ENCODE results near the gene DENND5B. TPM values are rescaled to one million over a fixed set of nuclear protein-coding genes. Genes with fewer than 3 reads are reported as not detected.

Gene DENND5B
- total RNA-seq, 1 experiment from 2014 or later: 34.9 TPM

DNA sequence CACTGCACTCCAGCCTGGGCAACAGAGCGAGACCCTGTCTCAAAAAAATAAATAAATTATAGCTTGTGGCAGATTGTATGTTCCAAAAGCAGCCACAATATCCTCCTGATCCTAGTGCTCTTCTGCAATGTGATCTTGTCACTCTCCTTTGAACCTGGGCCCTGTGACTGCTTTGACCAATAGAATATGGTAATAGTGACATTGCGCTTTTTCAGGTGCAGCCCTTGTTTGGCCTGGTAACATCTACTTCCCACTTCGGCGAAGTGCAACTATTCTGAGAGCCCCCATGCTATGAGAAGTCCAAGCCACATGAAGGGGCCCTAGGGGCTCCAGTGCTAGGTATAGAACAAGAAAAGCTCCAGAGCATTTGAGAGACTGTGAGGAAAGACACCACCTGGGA is 31.1 kb upstream of the DENND5B start:
- H3K27me3 Mint-ChIP-seq (ENCODE audit: insufficient read depth, unreplicated experiment): no peaks in the 10 kb centered on the region
- H3K4me3 Mint-ChIP-seq (ENCODE audit: unreplicated experiment): no peak overlapping the region
- Histone ChIP-seq H3K4me3 (ENCODE audit: low read depth, low read length) (no peak overlapping the region), H3K9me3 (0 out of 2 replicates have a peak, but pooled peaks cover 7% of the 10 kb centered on the region), H3K27me3 (replicated peaks; ENCODE audit: control insufficient read depth, insufficient read depth, low read length) (no peaks in the 10 kb centered on the region), H3K36me3 (ENCODE audit: control insufficient read depth, insufficient read depth, low read length) (no peaks in the 10 kb centered on the region), H3K4me1 (peaks cover 36% of the 10 kb centered on the region)
- ChIA-PET CTCF (no interaction called here), POLR2A (no interaction called here)
- peaks cover 17% of the 10 kb centered on the region for H3K36me3 Mint-ChIP-seq (ENCODE audit: insufficient read depth, unreplicated experiment)
- peak overlapping the region; percentile 95 for H3K27ac Mint-ChIP-seq (ENCODE audit: unreplicated experiment)
- H3K9me3 Mint-ChIP-seq (ENCODE audit: unreplicated experiment): no peaks in the 10 kb centered on the region
- TF ChIP-seq, protein P1, sequence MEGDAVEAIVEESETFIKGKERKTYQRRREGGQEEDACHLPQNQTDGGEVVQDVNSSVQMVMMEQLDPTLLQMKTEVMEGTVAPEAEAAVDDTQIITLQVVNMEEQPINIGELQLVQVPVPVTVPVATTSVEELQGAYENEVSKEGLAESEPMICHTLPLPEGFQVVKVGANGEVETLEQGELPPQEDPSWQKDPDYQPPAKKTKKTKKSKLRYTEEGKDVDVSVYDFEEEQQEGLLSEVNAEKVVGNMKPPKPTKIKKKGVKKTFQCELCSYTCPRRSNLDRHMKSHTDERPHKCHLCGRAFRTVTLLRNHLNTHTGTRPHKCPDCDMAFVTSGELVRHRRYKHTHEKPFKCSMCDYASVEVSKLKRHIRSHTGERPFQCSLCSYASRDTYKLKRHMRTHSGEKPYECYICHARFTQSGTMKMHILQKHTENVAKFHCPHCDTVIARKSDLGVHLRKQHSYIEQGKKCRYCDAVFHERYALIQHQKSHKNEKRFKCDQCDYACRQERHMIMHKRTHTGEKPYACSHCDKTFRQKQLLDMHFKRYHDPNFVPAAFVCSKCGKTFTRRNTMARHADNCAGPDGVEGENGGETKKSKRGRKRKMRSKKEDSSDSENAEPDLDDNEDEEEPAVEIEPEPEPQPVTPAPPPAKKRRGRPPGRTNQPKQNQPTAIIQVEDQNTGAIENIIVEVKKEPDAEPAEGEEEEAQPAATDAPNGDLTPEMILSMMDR (IDR thresholded peaks at IDR 0.05; ENCODE audit: insufficient read depth in 1 of 2, low read depth in 1 of 2, low read length in 1 of 2, severe bottlenecking in 1 of 2, unreplicated experiment in 1 of 2): no peak
- DNase-seq: peak in 1 of 2 experiments; percentile 16
- H3K4me1 Mint-ChIP-seq (ENCODE audit: low read depth, unreplicated experiment): peaks cover 11% of the 10 kb centered on the region
- BruUV-seq (replicated peaks): no TSS peak
- intact Hi-C loops (cut with micrococcal nuclease; ENCODE audit: unreplicated experiment): no loop called here

DNA sequence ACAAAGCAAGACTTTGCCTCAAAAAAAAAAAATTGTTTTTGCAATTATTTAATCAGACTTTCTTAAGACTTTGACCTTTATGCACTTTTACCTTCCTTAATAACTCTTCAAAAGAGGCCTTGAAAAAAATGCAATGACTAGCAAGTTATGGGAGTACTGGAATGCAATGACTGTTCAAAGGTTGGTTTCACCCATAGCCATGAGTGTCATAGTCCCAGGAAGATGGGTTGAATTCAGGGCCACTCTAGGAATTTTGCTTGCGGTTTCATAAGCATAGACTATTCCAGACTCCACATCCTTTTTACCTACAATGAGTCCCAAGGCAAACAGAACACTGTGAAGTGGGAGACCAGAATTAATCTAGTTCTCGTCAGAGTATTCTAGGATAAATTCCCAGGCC is 29.4 kb upstream of the DENND5B start:
- TF ChIP-seq, protein P1 (IDR thresholded peaks at IDR 0.05; ENCODE audit: insufficient read depth in 1 of 2, low read depth in 1 of 2, low read length in 1 of 2, severe bottlenecking in 1 of 2, unreplicated experiment in 1 of 2): no peak
- DNase-seq: peak; percentile 77 to 88
- Histone ChIP-seq H3K4me1 (peaks cover 36% of the 10 kb centered on the region), H3K4me3 (ENCODE audit: low read depth, low read length) (no peak overlapping the region), H3K36me3 (ENCODE audit: control insufficient read depth, insufficient read depth, low read length) (no peaks in the 10 kb centered on the region), H3K9me3 (0 out of 2 replicates have a peak, but pooled peaks cover 7% of the 10 kb centered on the region), H3K27me3 (replicated peaks; ENCODE audit: control insufficient read depth, insufficient read depth, low read length) (no peaks in the 10 kb centered on the region)
- BruUV-seq (replicated peaks): no TSS peak
- H3K9me3 Mint-ChIP-seq (ENCODE audit: unreplicated experiment): no peaks in the 10 kb centered on the region
- H3K4me3 Mint-ChIP-seq (ENCODE audit: unreplicated experiment): peak overlapping the region; percentile 30
- H3K4me1 Mint-ChIP-seq (ENCODE audit: low read depth, unreplicated experiment): peaks cover 11% of the 10 kb centered on the region
- H3K36me3 Mint-ChIP-seq (ENCODE audit: insufficient read depth, unreplicated experiment): peaks cover 17% of the 10 kb centered on the region
- ChIA-PET CTCF (no interaction called here), POLR2A (no interaction called here)
- H3K27ac Mint-ChIP-seq (ENCODE audit: unreplicated experiment): peak overlapping the region; percentile 95
- intact Hi-C loops (cut with micrococcal nuclease; ENCODE audit: unreplicated experiment): loop anchor here (1.0 kb wide), 3 partner anchors 16 to 249 kb away; partner anchors contain the start of gene DENND5B
- H3K27me3 Mint-ChIP-seq (ENCODE audit: insufficient read depth, unreplicated experiment): no peaks in the 10 kb centered on the region

DNA sequence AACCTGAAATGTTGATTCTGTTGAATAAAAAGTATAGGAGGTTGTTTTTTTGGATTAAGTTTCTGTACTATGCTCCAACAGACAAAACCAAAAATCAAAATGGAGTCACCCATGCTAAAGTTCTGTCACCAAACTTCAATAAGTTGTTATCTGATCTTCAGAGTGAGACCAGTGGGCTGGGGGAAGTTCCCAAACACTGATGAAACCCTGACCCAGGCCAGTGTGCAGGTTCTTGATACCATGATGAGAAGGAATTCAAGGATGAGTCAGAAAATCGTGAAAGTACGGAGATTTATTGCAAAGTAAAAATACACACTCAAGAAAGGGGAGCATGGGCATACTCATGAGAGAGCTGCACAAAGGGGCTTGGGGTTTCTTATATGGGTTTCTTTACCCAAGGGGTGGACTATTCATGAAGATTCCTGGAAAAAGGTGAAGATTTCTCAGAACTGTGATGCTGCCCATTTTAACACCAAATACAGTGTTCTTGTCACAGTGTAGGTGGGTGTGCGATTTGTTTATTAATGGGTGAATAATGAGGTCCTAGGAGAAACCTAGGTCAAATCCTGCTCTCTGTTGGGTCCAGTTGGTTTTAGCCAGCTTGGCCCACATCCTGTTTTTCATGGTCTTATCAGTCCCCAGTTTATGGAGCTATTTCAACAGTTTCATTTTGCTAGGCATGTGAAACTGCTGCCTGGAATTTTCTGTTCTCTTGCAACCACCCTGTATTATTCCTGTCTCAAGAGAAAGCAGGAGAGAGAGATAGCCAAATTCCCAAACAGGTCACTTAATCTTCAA is 27.5 kb upstream of the DENND5B start:
- CTCF ChIA-PET: no interaction called here
- peak; percentile 55 to 65 for DNase-seq
- intact Hi-C loops (cut with micrococcal nuclease; ENCODE audit: unreplicated experiment): no loop called here
- no peaks in the 10 kb centered on the region for H3K27me3 ChIP-seq (replicated peaks; ENCODE audit: control insufficient read depth, insufficient read depth, low read length)
- 0 out of 2 replicates have a peak, but pooled peaks cover 7% of the 10 kb centered on the region for H3K9me3 ChIP-seq
- POLR2A ChIA-PET: interaction anchor here (0.5 kb wide), 1 partner anchor 98 kb away, joined by 3 read pairs; no protein-coding TSS in a partner anchor
- peaks cover 11% of the 10 kb centered on the region for H3K4me1 Mint-ChIP-seq (ENCODE audit: low read depth, unreplicated experiment)
- H3K4me3 ChIP-seq (ENCODE audit: low read depth, low read length): no peak overlapping the region
- no peaks in the 10 kb centered on the region for H3K27me3 Mint-ChIP-seq (ENCODE audit: insufficient read depth, unreplicated experiment)
- H3K27ac Mint-ChIP-seq (ENCODE audit: unreplicated experiment): peak overlapping the region; percentile 95
- peaks cover 17% of the 10 kb centered on the region for H3K36me3 Mint-ChIP-seq (ENCODE audit: insufficient read depth, unreplicated experiment)
- BruUV-seq (replicated peaks): no TSS peak
- H3K4me1 ChIP-seq: peaks cover 36% of the 10 kb centered on the region
- H3K36me3 ChIP-seq (ENCODE audit: control insufficient read depth, insufficient read depth, low read length): no peaks in the 10 kb centered on the region
- TF ChIP-seq, protein P1 (IDR thresholded peaks at IDR 0.05; ENCODE audit: insufficient read depth in 1 of 2, low read depth in 1 of 2, low read length in 1 of 2, severe bottlenecking in 1 of 2, unreplicated experiment in 1 of 2): no peak
- H3K4me3 Mint-ChIP-seq (ENCODE audit: unreplicated experiment): no peak overlapping the region
- H3K9me3 Mint-ChIP-seq (ENCODE audit: unreplicated experiment): no peaks in the 10 kb centered on the region

All from Caco-2 (cell line).